HCT116 (cell line): Measurements from ENCODE around the gene UBAP1L. TPM values are rescaled to one million over a fixed set of nuclear protein-coding genes. Genes with fewer than 3 reads are reported as not detected.
"Not testable (repeated sequence)": the region's sequence is repeated elsewhere in the genome, so short reads cannot be mapped to it uniquely, and the experiment has no call there.

Experiments
- ATAC-seq: fragments of 200-7000 bp; cut with Tn5 transposase; 2 replicates; pipeline ENCODE4 v1.9.1; 2020; ENCODE audit warnings: mild to moderate bottlenecking, moderate library complexity
- BruUV-seq: library from RNA; stranded (reverse); fragments of 400-500 nt; replicated peaks from 2 replicates; lab custom pipeline; 2021; lab: Mats Ljungman, UMichigan
- CTCF ChIA-PET: fragments of 300-600 bp; sonication (Branson Sonifier 250); formaldehyde crosslinking; loops from one replicate; lab custom pipeline; 2021; ENCODE audit warnings: antibody characterized with exemption; lab: Charles Lee
- POLR2A ChIA-PET: fragments of 300-600, 350-600 bp; sonication (Branson Sonifier 250); formaldehyde crosslinking; loops from one replicate; lab custom pipeline; 2021; ENCODE audit warnings: antibody characterized with exemption; lab: Charles Lee
- RAD21 ChIA-PET, 2 experiments: fragments of 300-600 bp; sonication (Branson Sonifier 250); formaldehyde crosslinking; loops; one replicate each; lab custom pipeline; 2023; ENCODE audit warnings: low total read pairs in 2 of 2; ENCODE audit not compliant: uncharacterized antibody in 2 of 2, unreplicated experiment in 2 of 2, low non-redundant PET in 1 of 2; lab: Charles Lee
- DNase-seq: peaks from one replicate; pipeline ENCODE4 v3.0.0-alpha.2; 2010; ENCODE audit warnings: low read depth, low spot score
- H2AFZ ChIP-seq: fragments of 200-600 bp; shearing (Covaris generic), sonication (generic); 2 replicates; pipeline ENCODE4 v1.6.1; 2017; ENCODE audit warnings: low read depth, mixed run types, mixed read lengths, antibody characterized with exemption, low read length; ENCODE audit not compliant: poor library complexity, severe bottlenecking
- H3K27ac ChIP-seq: 2 replicates; pipeline ENCODE4 v1.5.1; 2012; ENCODE audit warnings: low read depth, low read length
- H3K27me3 ChIP-seq: fragments of 200-600 bp; sonication (generic); 2 replicates; pipeline ENCODE4 v1.6.1; 2016; ENCODE audit warnings: mixed run types, low read length, mixed read lengths; ENCODE audit not compliant: insufficient read depth
- H3K36me3 ChIP-seq, 2 experiments: fragments of 200-500 bp in 1 of 2; fragments of 200-600 bp in 1 of 2; sonication (Bioruptor generic) in 1 of 2; sonication (generic) in 1 of 2; 2 replicates each; pipeline versions ENCODE4 v1.5.1 to v1.6.1; 2014 to 2016; ENCODE audit warnings: low read length in 2 of 2, inconsistent platforms in 1 of 2, mixed read lengths in 1 of 2, mixed run types in 1 of 2; ENCODE audit not compliant: insufficient read depth in 2 of 2, control insufficient read depth in 1 of 2
- H3K4me1 ChIP-seq, 2 experiments: fragments of 200-600 bp in 1 of 2; sonication (generic) in 1 of 2; 2 replicates each; pipeline versions ENCODE4 v1.5.1 to v1.6.1; 2012 to 2017; ENCODE audit warnings: low read length in 2 of 2, inconsistent platforms in 1 of 2, mild to moderate bottlenecking in 1 of 2, mixed read lengths in 1 of 2, mixed run types in 1 of 2, moderate library complexity in 1 of 2; ENCODE audit not compliant: insufficient read depth in 2 of 2, control insufficient read depth in 1 of 2
- H3K4me2 ChIP-seq: fragments of 200-600 bp; sonication (generic); 2 replicates; pipeline ENCODE4 v1.6.1; 2017; ENCODE audit warnings: mixed run types, low read length, mixed read lengths
- H3K4me3 ChIP-seq, 2 experiments: fragments of 200-600 bp in 1 of 2; sonication (generic) in 1 of 2; replicated peaks in 1 of 2; 2 replicates each; pipeline ENCODE4 v1.5.1; 2011 to 2016; ENCODE audit warnings: low read length in 2 of 2, control low read depth in 1 of 2, low read depth in 1 of 2, mild to moderate bottlenecking in 1 of 2, mixed read lengths in 1 of 2, mixed run types in 1 of 2
- H3K79me2 ChIP-seq: fragments of 200-600 bp; sonication (generic); 2 replicates; pipeline ENCODE4 v1.6.1; 2017; ENCODE audit warnings: mild to moderate bottlenecking, mixed run types, low read length, moderate library complexity, mixed read lengths; ENCODE audit not compliant: insufficient read depth
- H3K9ac ChIP-seq: fragments of 200-600 bp; sonication (generic); 2 replicates; pipeline ENCODE4 v1.6.1; 2016; ENCODE audit warnings: low read length, mixed read lengths
- H3K9me2 ChIP-seq: fragments of 200-600 bp; sonication (generic), shearing (Covaris generic); 2 replicates; pipeline ENCODE4 v1.6.1; 2017; ENCODE audit warnings: mixed run types, mild to moderate bottlenecking, moderate library complexity; ENCODE audit not compliant: insufficient read depth
- H3K9me3 ChIP-seq, 2 experiments: fragments of 200-500 bp in 1 of 2; fragments of 200-600 bp in 1 of 2; sonication (Bioruptor generic) in 1 of 2; sonication (generic) in 1 of 2; 2 replicates each; pipeline ENCODE4 v1.6.1; 2014 to 2017; ENCODE audit warnings: low read length in 2 of 2, mixed read lengths in 2 of 2, inconsistent platforms in 1 of 2, low read depth in 1 of 2, mild to moderate bottlenecking in 1 of 2, mixed run types in 1 of 2, moderate library complexity in 1 of 2; ENCODE audit not compliant: control insufficient read depth in 1 of 2, insufficient read depth in 1 of 2
- H4K20me1 ChIP-seq: fragments of 200-600 bp; sonication (generic), shearing (Covaris generic); 2 replicates; pipeline ENCODE4 v1.6.1; 2017; ENCODE audit warnings: mixed run types, mild to moderate bottlenecking, moderate library complexity; ENCODE audit not compliant: insufficient read depth
- EGR1 ChIP-seq: IDR thresholded peaks from 2 replicates; pipeline ENCODE4 v1.6.1; 2012; ENCODE audit warnings: low read depth
- ELF1 ChIP-seq: IDR thresholded peaks from 2 replicates; pipeline ENCODE4 v1.6.1; 2012; ENCODE audit warnings: low read depth, borderline replicate concordance
- FOSL1 ChIP-seq: IDR thresholded peaks from 2 replicates; pipeline ENCODE4 v1.6.1; 2012; ENCODE audit warnings: low read depth
- SP1 ChIP-seq: IDR thresholded peaks from 2 replicates; pipeline ENCODE4 v1.6.1; 2012; ENCODE audit warnings: low read depth
- TCF7L2 ChIP-seq: IDR thresholded peaks from 2 replicates; pipeline ENCODE4 v1.7.0; 2011; ENCODE audit warnings: borderline replicate concordance, inconsistent platforms; ENCODE audit not compliant: insufficient read depth, insufficient read length; ENCODE audit errors: extremely low read depth
- intact Hi-C: fragments of 100-400 bp; cut with micrococcal nuclease; formaldehyde crosslinking; loops from 2 replicates; pipeline ENCODE4 v1.10.0; 2022
- total RNA-seq: library from RNA; stranded (reverse); gene quantifications from one replicate; pipeline ENCODE4 v1.2.1, GENCODE V29; 2021; ENCODE audit not compliant: unreplicated experiment
- TF ChIP-seq, protein P1 (sequence below): IDR thresholded peaks from 2 replicates; pipeline ENCODE4 v1.6.1; 2012
- TF ChIP-seq, protein P2 (sequence below): IDR thresholded peaks from 2 replicates; pipeline ENCODE4 v1.6.1; 2012
- TF ChIP-seq, protein P3 (sequence below): IDR thresholded peaks from 2 replicates; pipeline ENCODE4 v1.6.1; 2012; ENCODE audit warnings: low read depth

UBAP1L gene
- total RNA-seq, 1 experiment from 2014 or later = 4.0 TPM

GRCh38 chr15:65044218-65044617 is 70.8 kb downstream of the UBAP1L start:
- H3K9ac ChIP-seq, H3K4me3 ChIP-seq, H4K20me1 ChIP-seq, BruUV-seq, H3K36me3 ChIP-seq, H3K27ac ChIP-seq, H3K9me3 ChIP-seq, H3K9me2 ChIP-seq, H3K79me2 ChIP-seq, intact Hi-C loops, H3K27me3 ChIP-seq, RAD21 ChIA-PET: not testable (repeated sequence)
- TF ChIP-seq SP1 = peak; percentile 38; the same call in 1 of the 2 replicates
- TF ChIP-seq, protein P1, sequence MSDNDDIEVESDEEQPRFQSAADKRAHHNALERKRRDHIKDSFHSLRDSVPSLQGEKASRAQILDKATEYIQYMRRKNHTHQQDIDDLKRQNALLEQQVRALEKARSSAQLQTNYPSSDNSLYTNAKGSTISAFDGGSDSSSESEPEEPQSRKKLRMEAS = 0 out of 2 replicates have a peak, but pooled peaks have one; percentile 35
- peak; percentile 72 for TF ChIP-seq FOSL1
- peak; percentile 95 for TF ChIP-seq EGR1
- peaks cover 17 to 31% of the 10 kb centered on the region in 2 experiments for H3K4me1 ChIP-seq
- POLR2A ChIA-PET = interaction anchor here (1.2 to 1.7 kb wide), 2 partner anchors 8 to 261 kb away, joined by 3 to 10 read pairs; partner anchors contain the start of gene RNU5B-1
- CTCF ChIA-PET = interaction anchor here (0.9 kb wide), 1 partner anchor 12 kb away, joined by 3 read pairs; no protein-coding TSS in a partner anchor
- DNase-seq = peak; percentile 52
- peak overlapping the region; percentile 30 for H2AFZ ChIP-seq
- H3K4me2 ChIP-seq = peak overlapping the region; percentile 58
- ATAC-seq = peak; percentile 87

GRCh38 chr15:65042776-65043327 is 72.1 kb downstream of the UBAP1L start:
- no peak overlapping the region for H3K27ac ChIP-seq
- no peaks in the 10 kb centered on the region for H3K27me3 ChIP-seq
- H3K9ac ChIP-seq = no peak overlapping the region
- ATAC-seq (no peak), DNase-seq (no peak)
- ChIA-PET CTCF (interaction anchor here (0.6 to 1.3 kb wide), 3 partner anchors 12 to 488 kb away, joined by 3 to 4 read pairs (median 3); no protein-coding TSS in a partner anchor), POLR2A (interaction anchor here (1.2 kb wide), 1 partner anchor 9 kb away, joined by 3 read pairs; no protein-coding TSS in a partner anchor), RAD21 (no interaction called here)
- no peaks in the 10 kb centered on the region for H3K36me3 ChIP-seq
- no peak overlapping the region for H3K4me3 ChIP-seq
- H4K20me1 ChIP-seq = no peaks in the 10 kb centered on the region
- peak overlapping the region; percentile 6 for H2AFZ ChIP-seq
- TF ChIP-seq EGR1 (no peak), TCF7L2 (no peak), SP1 (no peak), FOSL1 (no peak), ELF1 (no peak)
- TF ChIP-seq, protein P1 = no peak
- TF ChIP-seq, protein P2, sequence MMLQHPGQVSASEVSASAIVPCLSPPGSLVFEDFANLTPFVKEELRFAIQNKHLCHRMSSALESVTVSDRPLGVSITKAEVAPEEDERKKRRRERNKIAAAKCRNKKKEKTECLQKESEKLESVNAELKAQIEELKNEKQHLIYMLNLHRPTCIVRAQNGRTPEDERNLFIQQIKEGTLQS = no peak
- TF ChIP-seq, protein P3, sequence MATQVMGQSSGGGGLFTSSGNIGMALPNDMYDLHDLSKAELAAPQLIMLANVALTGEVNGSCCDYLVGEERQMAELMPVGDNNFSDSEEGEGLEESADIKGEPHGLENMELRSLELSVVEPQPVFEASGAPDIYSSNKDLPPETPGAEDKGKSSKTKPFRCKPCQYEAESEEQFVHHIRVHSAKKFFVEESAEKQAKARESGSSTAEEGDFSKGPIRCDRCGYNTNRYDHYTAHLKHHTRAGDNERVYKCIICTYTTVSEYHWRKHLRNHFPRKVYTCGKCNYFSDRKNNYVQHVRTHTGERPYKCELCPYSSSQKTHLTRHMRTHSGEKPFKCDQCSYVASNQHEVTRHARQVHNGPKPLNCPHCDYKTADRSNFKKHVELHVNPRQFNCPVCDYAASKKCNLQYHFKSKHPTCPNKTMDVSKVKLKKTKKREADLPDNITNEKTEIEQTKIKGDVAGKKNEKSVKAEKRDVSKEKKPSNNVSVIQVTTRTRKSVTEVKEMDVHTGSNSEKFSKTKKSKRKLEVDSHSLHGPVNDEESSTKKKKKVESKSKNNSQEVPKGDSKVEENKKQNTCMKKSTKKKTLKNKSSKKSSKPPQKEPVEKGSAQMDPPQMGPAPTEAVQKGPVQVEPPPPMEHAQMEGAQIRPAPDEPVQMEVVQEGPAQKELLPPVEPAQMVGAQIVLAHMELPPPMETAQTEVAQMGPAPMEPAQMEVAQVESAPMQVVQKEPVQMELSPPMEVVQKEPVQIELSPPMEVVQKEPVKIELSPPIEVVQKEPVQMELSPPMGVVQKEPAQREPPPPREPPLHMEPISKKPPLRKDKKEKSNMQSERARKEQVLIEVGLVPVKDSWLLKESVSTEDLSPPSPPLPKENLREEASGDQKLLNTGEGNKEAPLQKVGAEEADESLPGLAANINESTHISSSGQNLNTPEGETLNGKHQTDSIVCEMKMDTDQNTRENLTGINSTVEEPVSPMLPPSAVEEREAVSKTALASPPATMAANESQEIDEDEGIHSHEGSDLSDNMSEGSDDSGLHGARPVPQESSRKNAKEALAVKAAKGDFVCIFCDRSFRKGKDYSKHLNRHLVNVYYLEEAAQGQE = no peak
- no peak overlapping the region for H3K4me2 ChIP-seq
- no peaks in the 10 kb centered on the region for H3K79me2 ChIP-seq
- intact Hi-C loops = no loop called here
- no peaks in the 10 kb centered on the region for H3K9me3 ChIP-seq
- no TSS peak for BruUV-seq
- no peaks in the 10 kb centered on the region for H3K9me2 ChIP-seq
- H3K4me1 ChIP-seq = peaks cover 13 to 30% of the 10 kb centered on the region in 2 experiments
